CD4-positive, alpha-beta T cell (primary cell): ENCODE measurements around the gene MDM1. TPM values are rescaled to one million over a fixed set of nuclear protein-coding genes. Genes with fewer than 3 reads are reported as not detected.

Experiments used
- ATAC-seq: fragments of 200-7000 bp; cut with Tn5 transposase; one replicate; pipeline ENCODE4 v1.10.0; 2022; ENCODE audit warnings: mild to moderate bottlenecking; ENCODE audit not compliant: poor library complexity
- CTCF ChIA-PET: fragments of 350-600 bp; sonication (Branson Sonifier 250); formaldehyde crosslinking; loops from one replicate; lab custom pipeline; 2021; ENCODE audit warnings: antibody characterized with exemption, inconsistent platforms; lab: Charles Lee
- POLR2A ChIA-PET: fragments of 350-600 bp; sonication (Branson Sonifier 250); formaldehyde crosslinking; loops from one replicate; lab custom pipeline; 2021; ENCODE audit warnings: antibody characterized with exemption, inconsistent platforms; lab: Charles Lee
- DNase-seq, 14 experiments: peaks; one replicate each; pipeline ENCODE4 v3.0.0-alpha.2; 2013 to 2020; ENCODE audit warnings: mixed read lengths in 2 of 14
- H3K27ac ChIP-seq, 2 donors: one replicate each; pipeline versions ENCODE4 v1.5.1 to v1.7.0; 2013; ENCODE audit warnings: low read length in 2 of 2, low read depth in 1 of 2, mild to moderate bottlenecking in 1 of 2
- H3K27me3 ChIP-seq, 2 experiments: 1 replicate in 1 of 2; 2 replicates in 1 of 2; pipeline versions ENCODE4 v1.6.1 to v1.7.0; 2013; ENCODE audit warnings: low read length in 2 of 2, control low read depth in 1 of 2, mild to moderate bottlenecking in 1 of 2, moderate library complexity in 1 of 2; ENCODE audit not compliant: insufficient read depth in 2 of 2, control insufficient read depth in 1 of 2
- H3K36me3 ChIP-seq: one replicate; pipeline ENCODE4 v1.6.1; 2013; ENCODE audit warnings: low read length, control low read depth; ENCODE audit not compliant: insufficient read depth
- H3K4me1 ChIP-seq: one replicate; pipeline ENCODE4 v1.6.1; 2013; ENCODE audit warnings: low read length, control low read depth; ENCODE audit not compliant: insufficient read depth
- H3K4me3 ChIP-seq: one replicate; pipeline ENCODE4 v1.5.1; 2013; ENCODE audit warnings: mild to moderate bottlenecking, low read length, moderate library complexity
- H3K9me3 ChIP-seq, 2 experiments: 1 replicate in 1 of 2; 2 replicates in 1 of 2; pipeline versions ENCODE4 v1.6.1 to v1.7.0; 2013; ENCODE audit warnings: low read length in 2 of 2, mild to moderate bottlenecking in 2 of 2, control low read depth in 1 of 2, moderate library complexity in 1 of 2; ENCODE audit not compliant: control insufficient read depth in 1 of 2, insufficient read depth in 1 of 2
- H3K27ac Mint-ChIP-seq: one replicate; pipeline ENCODE4 v1.8.0; 2020; ENCODE audit warnings: mixed read lengths
- H3K27me3 Mint-ChIP-seq: one replicate; pipeline ENCODE4 v1.8.0; 2021; ENCODE audit warnings: mixed read lengths
- H3K36me3 Mint-ChIP-seq: one replicate; pipeline ENCODE4 v1.8.0; 2021; ENCODE audit warnings: low read depth, mixed read lengths
- H3K4me1 Mint-ChIP-seq: one replicate; pipeline ENCODE4 v1.8.0; 2021; ENCODE audit warnings: low read depth, mixed read lengths
- H3K4me3 Mint-ChIP-seq: one replicate; pipeline ENCODE4 v1.8.0; 2020; ENCODE audit warnings: mild to moderate bottlenecking, mixed read lengths
- H3K9me3 Mint-ChIP-seq: one replicate; pipeline ENCODE4 v1.8.0; 2020; ENCODE audit warnings: mixed read lengths
- CTCF ChIP-seq: fragments of 200-600 bp; IDR thresholded peaks from one replicate; pipeline ENCODE4 v1.8.0; 2022; ENCODE audit warnings: antibody characterized with exemption, mild to moderate bottlenecking
- intact Hi-C, 2 experiments: fragments of 100-400 bp; cut with DNase I in 1 of 2; cut with micrococcal nuclease in 1 of 2; formaldehyde crosslinking; loops; one replicate each; pipeline versions ENCODE4 v1.15.1 to v1.9.0; 2023 to 2025; cut with DNase I, micrococcal nuclease
- total RNA-seq, 174 experiments: library from RNA in 2 of 174; stranded (reverse) in 2 of 174; gene quantifications; one replicate each; pipeline ENCODE4 v1.2.3 and lab custom pipeline; 2021 to 2026

Gene MDM1
- total RNA-seq, 2 experiments from 2014 or later: 11.0 to 11.6 TPM

GRCh38 chr12:68367116-68367515, 35.0 kb upstream of the MDM1 start:
- no peak overlapping the region for H3K4me3 Mint-ChIP-seq
- Histone ChIP-seq H3K36me3 (no peaks in the 10 kb centered on the region), H3K9me3 (no peaks in the 10 kb centered on the region), H3K27ac (no peak overlapping the region), H3K4me3 (no peak overlapping the region), H3K27me3 (no peaks in the 10 kb centered on the region), H3K4me1 (peaks cover 55% of the 10 kb centered on the region)
- ChIA-PET POLR2A (interaction anchor here (0.6 kb wide), 1 partner anchor 130 kb away, joined by 3 read pairs; no protein-coding TSS in a partner anchor), CTCF (no interaction called here)
- no peaks in the 10 kb centered on the region for H3K36me3 Mint-ChIP-seq
- H3K9me3 Mint-ChIP-seq: no peaks in the 10 kb centered on the region
- DNase-seq: peak in 1 of 14 experiments; percentile 23
- H3K4me1 Mint-ChIP-seq: peaks cover 86% of the 10 kb centered on the region
- intact Hi-C loops: loop anchor here in 1 of 2 experiments (10.0 kb wide), 2 partner anchors 98 to 308 kb away; no protein-coding TSS in a partner anchor
- no peak for TF ChIP-seq CTCF
- peak overlapping the region; percentile 68 for H3K27ac Mint-ChIP-seq
- no peaks in the 10 kb centered on the region for H3K27me3 Mint-ChIP-seq
- no peak for ATAC-seq

- Mint-ChIP-seq H3K27me3 (no peaks in the 10 kb centered on the region), H3K9me3 (no peaks in the 10 kb centered on the region), H3K27ac (peak overlapping the region; percentile 93), H3K4me3 (peak overlapping the region; percentile 88), H3K36me3 (no peaks in the 10 kb centered on the region), H3K4me1 (peaks cover 75% of the 10 kb centered on the region)
- peak; percentile 90 for ATAC-seq
- ChIA-PET CTCF (interaction anchor here (1.1 kb wide), 2 partner anchors 9 to 11 kb away, joined by 3 to 4 read pairs; no protein-coding TSS in a partner anchor), POLR2A (interaction anchor here (0.6 to 3.5 kb wide), 22 partner anchors 10 to 443 kb away, joined by 3 to 48 read pairs (median 4); partner anchors contain the start of genes MDM2 and RAP1B)
- H3K4me1 ChIP-seq: peaks cover 52% of the 10 kb centered on the region
- H3K36me3 ChIP-seq: no peaks in the 10 kb centered on the region
- DNase-seq: peak; percentile 46 to 95 (median 74)
- H3K27ac ChIP-seq: peak overlapping the region; percentile 64 to 79
- peak overlapping the region; percentile 49 for H3K4me3 ChIP-seq
- H3K9me3 ChIP-seq: no peaks in the 10 kb centered on the region
- no peak for TF ChIP-seq CTCF
- no peaks in the 10 kb centered on the region for H3K27me3 ChIP-seq
- intact Hi-C loops: loop anchor here (2.0 to 10.0 kb wide), 5 partner anchors 82 to 442 kb away; partner anchors contain the start of gene MDM2 (in 1 of the 2)
Observed at GRCh38 chr12:68364893-68365725, 32.9 kb upstream of the MDM1 start.

GRCh38 chr12:68364328-68364727, 32.2 kb upstream of the MDM1 start:
- Histone ChIP-seq H3K36me3 (no peaks in the 10 kb centered on the region), H3K27ac (peak overlapping the region; percentile 64 to 79), H3K4me1 (peaks cover 52% of the 10 kb centered on the region), H3K9me3 (no peaks in the 10 kb centered on the region), H3K27me3 (no peaks in the 10 kb centered on the region), H3K4me3 (peak overlapping the region; percentile 49)
- H3K27ac Mint-ChIP-seq: peak overlapping the region; percentile 93
- POLR2A ChIA-PET: interaction anchor here (1.1 to 3.5 kb wide), 8 partner anchors 10 to 443 kb away, joined by 3 to 48 read pairs (median 8); partner anchors contain the start of genes MDM2 and RAP1B
- DNase-seq (no peak), ATAC-seq (no peak)
- CTCF ChIA-PET: no interaction called here
- no peaks in the 10 kb centered on the region for H3K27me3 Mint-ChIP-seq
- intact Hi-C loops: loop anchor here (2.0 to 10.0 kb wide), 5 partner anchors 83 to 443 kb away; partner anchors contain the start of gene MDM2 (in 1 of the 2)
- H3K36me3 Mint-ChIP-seq: no peaks in the 10 kb centered on the region
- peaks cover 71% of the 10 kb centered on the region for H3K4me1 Mint-ChIP-seq
- H3K4me3 Mint-ChIP-seq: peak overlapping the region; percentile 88
- no peaks in the 10 kb centered on the region for H3K9me3 Mint-ChIP-seq
- no peak for TF ChIP-seq CTCF
